ENCODE measurements around the gene PIP5KL1. TPM values are rescaled to one million over a fixed set of nuclear protein-coding genes. Genes with fewer than 3 reads are reported as not detected.
A peak's percentile ranks its signal among the peaks of the same experiment; 100 is the strongest.

The PIP5KL1 gene
- total and polyA plus RNA-seq, 2 of the 4 experiments (the other 2 are of a cell fraction): 0.36 to 3.6 TPM

- Histone ChIP-seq H3K56ac (ENCODE audit: extremely low read depth, insufficient read depth, low read length) (no peak overlapping the region), H2AFZ (replicated peaks; ENCODE audit: low read length, poor library complexity) (peak overlapping the region; percentile 47), H2BK15ac (ENCODE audit: low read depth, low read length) (no peak overlapping the region), H2BK120ac (ENCODE audit: low read depth, low read length) (no peak overlapping the region), H3K23ac (ENCODE audit: low read depth, low read length) (no peak overlapping the region), H3K9ac (ENCODE audit: low read depth, low read length) (no peak overlapping the region), H4K5ac (ENCODE audit: low read depth, low read length) (no peak overlapping the region), H3K27ac (ENCODE audit: insufficient read depth, low read length) (no peak overlapping the region), H3K14ac (replicated peaks; ENCODE audit: low read depth, low read length) (peak overlapping the region; percentile 48; the same call in 1 of the 2 replicates), H3K4me1 (ENCODE audit: control insufficient read depth, insufficient read depth, low read length) (peaks cover 24% of the 10 kb centered on the region), H2BK5ac (ENCODE audit: low read depth, low read length, poor library complexity, severe bottlenecking) (no peak overlapping the region), H3K79me1 (ENCODE audit: low read depth in 1 of 2, low read length in 2 of 2) (peaks cover 20 to 34% of the 10 kb centered on the region in 2 experiments; a peak in 3 of 4 replicates), H2BK20ac (ENCODE audit: low read depth, low read length) (no peak overlapping the region), H4K91ac (ENCODE audit: insufficient read depth, low read depth, low read length) (no peak overlapping the region; the same call in 1 of the 2 replicates), H3K36me3 (ENCODE audit: control insufficient read depth, insufficient read depth, low read length) (peaks cover 14% of the 10 kb centered on the region), H4K8ac (ENCODE audit: low read depth in 2 of 2, low read length in 2 of 2) (no peak overlapping the region; a peak in 1 of 4 replicates), H2AK5ac (ENCODE audit: low read depth, low read length) (peak overlapping the region; percentile 15), H3K4me3 (ENCODE audit: insufficient read depth, low read depth, low read length) (no peak overlapping the region), H4K20me1 (ENCODE audit: insufficient read depth, low read length) (0 out of 2 replicates have a peak, but pooled peaks cover 3% of the 10 kb centered on the region), H3K4ac (ENCODE audit: low read depth, low read length) (peak overlapping the region; percentile 69), H3K4me2 (ENCODE audit: low read depth, low read length) (peak overlapping the region; percentile 27), H3K18ac (ENCODE audit: low read depth, low read length) (no peak overlapping the region), H3K9me3 (ENCODE audit: control insufficient read depth, insufficient read depth, low read length) (no peaks in the 10 kb centered on the region), H3K9me1 (ENCODE audit: insufficient read depth, low read length) (no peaks in the 10 kb centered on the region), H2AK9ac (replicated peaks; ENCODE audit: low read depth, low read length, poor library complexity) (peak overlapping the region; percentile 95), H3K27me3 (ENCODE audit: control insufficient read depth, insufficient read depth, low read length) (no peaks in the 10 kb centered on the region)
- WGBS, 2 experiments (ENCODE audit: extremely low coverage in 2 of 2, insufficient read length in 1 of 2): 80% methylated on average over 5 of the region's 14 CpGs; no CpG with 5 or more reads in 1 of the 2 experiments
- BruUV-seq (replicated peaks): no TSS peak
- intact Hi-C loops (cut with micrococcal nuclease) (no loop called here), in situ Hi-C loops (cut with MboI; ENCODE audit: low sequenced_read_pairs) (no loop called here), dilution Hi-C loops (cut with HindIII; ENCODE audit: low sequenced_read_pairs, unreplicated experiment) (no loop called here)
- ATAC-seq (ENCODE audit: low read depth) (no peak), DNase-seq (no peak)
- no peak for TF ChIP-seq CEBPB (IDR thresholded peaks at IDR 0.05; ENCODE audit: low read depth, low read length)
- TF ChIP-seq CHD1 (IDR thresholded peaks at IDR 0.05; ENCODE audit: low read depth, low read length): no peak
- no peak for TF ChIP-seq RCOR1 (IDR thresholded peaks at IDR 0.05; ENCODE audit: insufficient replicate concordance, low read length)
- no peak for TF ChIP-seq SMC3 (IDR thresholded peaks at IDR 0.05; ENCODE audit: low read depth, low read length)
- ChIA-PET CTCF (interaction anchor here (1.4 kb wide), 1 partner anchor 33 kb away, joined by 3 read pairs; no protein-coding TSS in a partner anchor), POLR2A (ENCODE audit: unreplicated experiment) (no interaction called here)
Measured at GRCh38 chr9:127876026-127876763, 54.4 kb downstream of the PIP5KL1 start.

All from IMR-90 (cell line).